ENCODE data around the gene ATP2A2.

Gene ATP2A2

GRCh38 chr12:110262442-110263388 lies 18.3 kb upstream of the ATP2A2 start:
- no peak for DNase-seq

- no peak for DNase-seq
These were observed 14.6 kb upstream of the ATP2A2 start for GRCh38 chr12:110266381-110266960.

GRCh38 chr12:110266980-110267620 lies 13.9 kb upstream of the ATP2A2 start:
- no peak for DNase-seq

GRCh38 chr12:110269622-110270124 lies 11.4 kb upstream of the ATP2A2 start:
- no peak for DNase-seq

DNA sequence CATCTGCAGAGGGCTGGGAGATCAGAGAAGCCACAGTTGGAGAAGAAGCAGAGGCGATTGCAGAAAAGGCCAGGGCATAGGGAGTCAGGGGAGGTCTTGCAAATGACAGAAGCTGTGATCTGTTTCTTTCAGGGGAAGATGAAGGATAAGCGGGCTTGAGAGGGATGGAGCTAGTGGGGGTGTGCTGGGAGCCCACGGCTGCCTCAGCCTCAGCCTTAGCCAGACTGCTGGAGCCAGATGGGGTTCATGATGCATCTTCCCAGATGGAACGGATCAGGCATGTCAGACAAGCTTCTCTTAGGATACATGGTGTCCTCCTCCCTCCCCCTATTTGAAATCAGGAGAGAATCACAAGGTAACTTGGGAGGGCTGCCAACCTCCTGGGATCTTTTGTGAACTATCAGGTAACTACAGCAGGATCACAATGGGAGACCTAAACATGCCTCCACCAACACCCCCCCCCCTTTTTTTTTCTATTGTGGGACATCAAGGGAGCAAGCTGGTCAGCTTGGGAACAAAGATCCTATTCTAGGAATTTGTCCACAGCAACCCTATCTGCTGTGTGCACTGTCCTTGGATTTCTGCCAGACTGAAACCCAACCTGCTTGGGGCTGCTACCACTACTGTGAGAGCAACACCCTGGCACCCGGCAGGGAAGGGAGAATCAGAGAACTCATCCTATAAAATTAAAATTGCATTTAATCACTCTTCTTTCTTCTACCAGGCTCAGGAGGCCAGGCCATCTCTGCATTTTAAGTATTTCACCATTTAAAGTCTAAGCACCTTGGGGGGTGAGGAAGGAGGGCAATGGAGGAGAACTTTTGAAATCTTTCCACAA lies 10.7 kb upstream of the ATP2A2 start:
- no peak for DNase-seq

DNA sequence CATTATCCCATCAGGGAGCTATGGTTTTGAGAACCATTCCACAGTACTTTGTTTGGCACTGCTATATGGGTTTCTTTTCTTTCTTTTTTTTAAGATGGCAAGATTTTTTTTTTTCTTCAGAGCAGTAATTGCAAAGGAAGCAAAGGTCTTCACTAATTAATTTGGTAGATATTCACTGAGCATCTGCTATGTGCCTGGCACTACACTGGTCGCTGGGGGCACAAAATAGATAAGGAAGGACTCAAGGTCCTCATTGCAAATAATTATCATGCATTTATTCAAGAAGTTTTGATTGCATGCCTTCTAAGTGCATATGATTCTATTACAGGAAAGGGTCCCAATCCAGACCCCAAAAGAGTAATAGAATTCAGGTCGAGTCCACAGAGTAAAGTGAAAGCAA lies 10.0 kb upstream of the ATP2A2 start:
- DNase-seq = no peak

DNA sequence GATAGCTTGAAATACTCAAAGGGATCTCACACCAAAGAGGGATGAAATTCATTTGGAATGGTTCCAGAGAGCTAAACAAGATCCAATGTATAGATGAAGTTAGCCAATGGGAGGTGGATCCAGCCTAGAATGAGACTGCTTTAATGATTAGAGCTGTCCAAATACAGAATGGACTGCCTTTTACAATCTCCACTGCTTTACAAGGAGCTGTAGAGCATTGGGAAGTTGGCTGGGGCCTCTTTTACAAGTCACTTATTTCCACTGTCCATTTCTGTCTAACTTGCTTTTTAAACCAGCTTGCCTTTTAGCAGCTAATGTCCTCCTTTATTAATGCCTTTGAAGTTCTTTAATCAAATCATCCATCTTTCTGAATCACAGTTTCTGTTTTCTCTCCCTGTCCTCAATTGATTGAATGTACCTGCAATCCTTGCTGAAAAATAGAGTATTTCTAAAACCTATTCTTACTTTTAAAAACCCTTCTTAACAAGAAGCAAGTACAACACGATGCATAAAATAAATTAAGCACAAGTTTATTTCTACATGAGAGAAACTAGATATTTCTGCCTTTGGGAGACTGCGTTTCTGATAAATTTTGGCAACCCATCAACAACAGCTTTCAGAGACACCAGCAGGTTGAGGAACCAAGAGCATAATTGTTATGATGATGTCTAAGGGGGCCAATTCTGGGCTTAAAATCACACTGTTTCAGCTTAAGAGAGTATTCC lies 3.4 kb upstream of the ATP2A2 start:
- no peak for DNase-seq

- no peak for DNase-seq
These were observed 2.9 kb upstream of the ATP2A2 start for GRCh38 chr12:110278255-110278536.

- no peak for DNase-seq
These were observed 1.3 kb upstream of the ATP2A2 start for GRCh38 chr12:110279566-110280375.

GRCh38 chr12:110280392-110280778 lies 662 bp upstream of the ATP2A2 start:
- DNase-seq = peak; percentile 50

DNA sequence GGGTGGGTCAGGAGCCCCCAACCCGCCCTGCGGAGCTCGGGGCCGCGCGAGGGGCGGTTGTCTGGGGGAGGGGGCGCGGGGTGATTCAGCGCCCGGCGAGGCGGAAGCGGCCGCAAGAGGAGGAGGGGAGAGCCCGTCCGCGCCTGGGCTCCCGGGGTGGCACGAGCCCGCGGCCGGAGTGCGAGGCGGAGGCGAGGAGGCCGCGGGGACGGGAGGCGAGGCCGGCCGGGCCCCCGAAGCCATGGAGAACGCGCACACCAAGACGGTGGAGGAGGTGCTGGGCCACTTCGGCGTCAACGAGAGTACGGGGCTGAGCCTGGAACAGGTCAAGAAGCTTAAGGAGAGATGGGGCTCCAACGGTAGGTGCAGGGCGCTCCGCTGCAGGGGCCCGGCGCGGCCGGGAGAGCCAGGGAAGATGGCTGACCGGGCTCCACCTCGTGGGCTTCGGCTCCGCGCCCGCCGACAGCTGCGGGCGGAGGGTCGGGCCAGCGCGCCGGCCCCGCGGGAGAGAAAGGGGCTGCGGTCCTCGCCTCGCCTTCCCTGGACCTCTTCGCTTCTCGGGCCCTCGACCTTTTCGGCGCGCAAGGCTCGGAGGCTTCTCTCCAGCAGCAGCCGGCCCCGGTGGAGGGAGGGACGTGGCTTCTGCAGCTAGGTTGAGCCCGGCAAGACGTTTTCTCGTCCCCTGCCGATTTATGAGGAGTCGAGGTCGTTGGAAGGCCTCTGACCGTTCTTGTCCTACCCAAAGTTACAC lies 677 bp downstream of the ATP2A2 start:
- DNase-seq = peak; percentile 23

DNA sequence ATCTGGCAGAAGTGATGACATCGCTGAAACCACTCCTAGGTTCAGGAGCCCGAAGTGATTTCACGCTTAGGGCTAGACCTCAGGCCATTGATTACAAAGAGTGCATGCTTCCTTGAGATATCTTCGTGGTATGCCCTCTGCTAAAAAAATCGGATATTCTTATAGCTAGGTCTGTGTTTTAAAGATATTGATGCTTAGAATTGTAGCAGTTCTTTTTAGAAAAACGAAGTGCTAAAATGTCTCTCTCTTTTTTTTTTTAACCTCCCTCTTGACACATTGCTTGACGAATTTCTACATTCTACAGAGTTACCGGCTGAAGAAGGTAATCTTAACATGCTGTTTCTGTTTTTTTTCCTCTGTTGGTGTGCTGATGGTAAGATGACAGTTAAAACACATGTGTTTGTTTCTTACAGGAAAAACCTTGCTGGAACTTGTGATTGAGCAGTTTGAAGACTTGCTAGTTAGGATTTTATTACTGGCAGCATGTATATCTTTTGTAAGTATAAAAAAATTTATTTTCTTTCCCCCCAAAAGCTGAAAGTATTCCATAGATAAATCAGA lies 1.3 kb downstream of the ATP2A2 start:
- DNase-seq = no peak

DNA sequence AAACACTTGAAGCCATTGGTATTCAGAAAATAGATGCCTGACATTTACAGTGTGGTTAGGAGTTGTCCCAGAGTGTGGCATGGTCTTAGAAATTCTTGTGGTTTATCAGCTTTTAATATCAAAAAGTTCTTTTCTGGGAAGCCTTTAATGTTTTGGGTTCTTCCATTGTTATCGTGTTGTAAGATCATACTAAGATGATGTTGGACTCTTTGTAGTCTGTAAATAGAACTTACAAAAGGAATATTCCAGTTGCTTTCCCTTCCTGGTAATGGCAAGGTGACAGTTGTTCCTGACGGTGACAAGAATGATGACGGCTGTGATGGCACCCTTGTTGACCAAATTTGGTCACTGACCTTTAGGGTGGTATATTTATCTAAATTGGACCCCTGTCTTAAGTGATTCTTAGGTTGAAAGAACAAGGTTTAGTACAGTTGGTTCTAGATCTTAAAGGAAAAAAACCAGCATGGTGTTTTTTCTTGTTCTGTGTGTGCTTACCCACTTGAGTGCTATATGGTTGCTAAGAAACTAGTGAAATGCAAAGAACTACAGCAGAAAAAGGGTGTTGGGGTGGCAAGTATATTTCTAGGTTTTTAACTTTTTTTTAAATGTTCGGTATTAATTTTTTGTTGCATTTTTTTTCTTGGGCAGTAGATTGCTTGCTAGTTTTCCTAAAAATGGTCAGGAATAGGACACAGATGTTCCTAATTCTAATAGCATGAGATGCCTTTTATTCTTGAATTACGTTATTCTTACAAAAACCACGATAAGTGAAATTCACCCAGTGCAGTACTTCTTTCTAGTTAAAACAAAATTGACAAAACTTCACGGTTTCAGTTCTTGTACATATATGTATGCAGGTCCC lies 2.1 kb downstream of the ATP2A2 start:
- no peak for DNase-seq

GRCh38 chr12:110284597-110284996 lies 3.5 kb downstream of the ATP2A2 start:
- DNase-seq = no peak

DNA sequence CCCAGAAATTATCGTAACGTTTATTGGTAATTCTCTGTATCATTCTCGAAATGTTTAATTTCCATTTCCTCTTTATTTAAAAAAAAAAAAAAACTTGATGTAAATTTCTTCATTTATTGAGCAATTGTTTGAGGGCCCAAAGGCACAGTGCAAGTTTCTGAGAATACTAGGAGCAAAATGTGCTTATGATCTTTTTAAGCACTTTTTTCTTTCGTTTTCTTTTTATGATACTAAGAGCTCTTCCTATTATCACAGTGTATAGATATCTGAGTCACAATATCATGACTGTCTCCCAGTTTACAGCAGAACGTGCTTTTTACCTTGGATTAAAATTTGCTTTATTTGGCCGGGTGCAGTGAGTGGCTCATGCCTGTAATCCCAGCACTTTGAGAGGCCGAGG lies 5.6 kb downstream of the ATP2A2 start:
- no peak for DNase-seq

- DNase-seq = no peak
These were observed 6.9 kb downstream of the ATP2A2 start for GRCh38 chr12:110287986-110288385.

- no peak for DNase-seq
These were observed 8.1 kb downstream of the ATP2A2 start for GRCh38 chr12:110289044-110289710.

GRCh38 chr12:110289711-110290078 lies 8.6 kb downstream of the ATP2A2 start:
- no peak for DNase-seq

Measured in KG1 (cell line).